HG03097 (cell line): ENCODE results near the gene CHTF18.

Experiments
- ATAC-seq: cut with Tn5 transposase; IDR thresholded peaks from one replicate; pipeline ENCODE4 v1.9.1; 2021; ENCODE audit not compliant: unreplicated experiment, low FRiP score

The CHTF18 gene

GRCh38 chr16:759110-759910 is 29.1 kb upstream of the CHTF18 start:
- no peak for ATAC-seq

GRCh38 chr16:760065-760464 is 28.4 kb upstream of the CHTF18 start:
- no peak for ATAC-seq

DNA sequence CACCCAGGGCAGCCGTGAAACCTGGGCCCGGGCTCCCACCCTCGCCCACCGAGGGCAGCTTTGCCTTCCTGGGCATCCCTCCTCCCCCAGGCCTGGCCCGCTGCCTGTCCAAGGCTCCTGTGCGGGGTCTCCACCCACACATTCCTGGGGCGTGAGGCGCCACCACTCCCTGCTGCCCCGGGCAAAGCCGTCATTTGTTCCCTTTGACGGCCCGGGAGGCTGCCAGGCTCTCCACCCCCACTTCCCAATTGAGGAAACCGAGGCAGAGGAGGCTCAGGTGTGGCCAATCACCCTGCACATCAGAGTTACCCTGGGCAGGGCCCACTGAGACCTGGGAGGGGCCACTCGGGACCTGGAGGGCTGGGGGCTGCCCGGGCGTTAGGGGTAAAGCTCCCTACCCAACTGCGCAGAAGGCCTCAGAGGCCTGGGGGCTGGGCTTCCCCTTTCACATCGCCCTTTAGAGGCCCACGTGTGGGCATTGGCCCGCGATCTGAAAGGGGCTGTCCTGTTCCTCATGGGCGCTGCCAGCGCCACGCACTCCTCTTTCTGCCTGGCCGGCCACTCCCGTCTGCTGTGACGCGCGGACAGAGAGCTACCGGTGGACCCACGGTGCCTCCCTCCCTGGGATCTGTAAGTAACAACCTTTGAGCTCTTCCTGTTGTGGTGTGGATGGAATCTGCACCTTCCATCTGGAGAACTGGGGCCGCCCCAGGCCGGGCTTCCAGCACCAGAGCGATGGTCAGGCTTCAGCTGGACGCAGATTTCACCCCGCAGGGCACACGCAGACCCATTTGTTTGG is 27.7 kb upstream of the CHTF18 start, which contains the start of gene MSLN:
Gene MSLN, plus strand, starts transcription at position 190 of the 799 bp plus-strand sequence. CDS start 1,947 bp downstream, outside the sequence.
- no peak for ATAC-seq

DNA sequence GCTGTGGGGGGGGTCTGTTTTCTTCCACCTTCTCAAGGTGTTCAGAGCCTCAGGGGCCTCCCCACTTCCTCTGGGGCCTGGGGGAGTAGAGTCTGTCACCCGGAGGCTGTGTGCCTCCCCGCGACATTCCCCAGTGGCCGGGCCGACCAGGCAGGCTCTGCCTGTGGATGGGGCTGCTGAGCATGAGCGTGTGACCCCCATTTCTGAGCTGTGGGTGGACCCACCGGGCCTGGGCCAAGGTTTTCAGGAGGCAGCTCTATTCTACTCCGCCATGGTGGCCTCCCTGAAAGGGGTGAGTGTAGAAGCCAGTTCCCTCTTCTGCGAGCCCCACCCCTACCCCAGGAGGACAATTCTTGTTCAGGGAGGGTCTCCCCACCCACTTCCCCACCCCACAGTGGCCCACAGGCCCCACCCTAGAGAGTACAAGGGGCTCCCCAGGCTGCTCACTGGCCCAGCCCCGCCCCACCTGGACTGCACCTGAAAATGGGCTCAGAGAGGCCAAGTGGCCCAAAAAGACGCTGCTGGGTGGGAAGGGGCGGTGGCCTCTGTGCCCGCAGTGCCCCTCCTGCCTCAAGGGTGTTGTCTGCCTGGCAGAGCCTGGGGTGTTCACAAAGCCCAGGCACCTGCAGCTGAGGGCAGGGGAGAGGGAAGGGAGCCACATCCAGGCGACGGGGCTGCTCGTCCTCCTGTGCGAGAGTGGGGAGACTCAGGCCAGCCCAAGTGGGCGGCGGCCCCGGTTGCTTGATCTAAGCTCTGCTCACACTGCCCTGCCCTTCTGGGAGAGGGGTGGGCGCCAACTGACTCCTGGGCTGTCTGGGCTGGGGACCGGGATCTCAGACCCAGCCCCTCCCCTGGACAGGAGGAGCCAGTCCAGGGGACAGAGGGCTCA is 26.6 kb upstream of the CHTF18 start:
- no peak for ATAC-seq

- no peak for ATAC-seq
Observed at GRCh38 chr16:762595-763268, 25.7 kb upstream of the CHTF18 start.

DNA sequence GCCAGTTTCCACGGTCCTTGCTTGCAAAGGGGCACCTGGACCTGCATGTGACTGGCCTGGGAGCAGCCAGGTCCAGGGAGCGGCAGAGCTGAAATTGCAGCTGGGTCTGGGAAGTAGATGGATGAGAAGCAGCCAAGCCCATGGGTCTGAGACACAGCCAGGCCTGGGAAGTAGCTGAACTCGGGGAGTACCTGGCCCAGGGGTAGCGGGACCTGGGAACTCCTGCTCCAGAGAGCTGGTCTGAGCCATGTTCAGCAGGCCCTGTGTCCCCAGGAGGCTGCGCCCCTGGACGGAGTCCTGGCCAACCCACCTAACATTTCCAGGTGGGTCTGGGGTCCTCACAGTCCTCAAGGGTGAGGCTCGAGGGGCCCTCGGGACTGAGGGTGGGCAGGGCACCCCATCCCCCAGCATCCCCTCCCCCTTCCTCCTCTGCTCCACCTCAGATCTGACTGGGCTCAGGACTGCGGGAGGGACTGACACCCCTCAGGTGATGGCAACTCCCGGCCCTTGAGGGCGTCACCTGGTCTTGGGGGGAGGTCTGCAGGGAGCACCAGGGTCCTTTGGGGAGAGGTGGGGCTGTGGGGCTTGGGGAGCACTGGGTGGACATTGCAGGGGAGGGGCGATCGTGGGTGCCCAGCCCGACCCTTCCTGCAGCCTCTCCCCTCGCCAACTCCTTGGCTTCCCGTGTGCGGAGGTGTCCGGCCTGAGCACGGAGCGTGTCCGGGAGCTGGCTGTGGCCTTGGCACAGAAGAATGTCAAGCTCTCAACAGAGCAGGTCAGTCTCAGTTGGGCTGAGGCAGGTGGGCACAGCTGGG is 24.8 kb upstream of the CHTF18 start:
- no peak for ATAC-seq

- ATAC-seq: no peak
Observed at GRCh38 chr16:764184-764750, 24.2 kb upstream of the CHTF18 start.

DNA sequence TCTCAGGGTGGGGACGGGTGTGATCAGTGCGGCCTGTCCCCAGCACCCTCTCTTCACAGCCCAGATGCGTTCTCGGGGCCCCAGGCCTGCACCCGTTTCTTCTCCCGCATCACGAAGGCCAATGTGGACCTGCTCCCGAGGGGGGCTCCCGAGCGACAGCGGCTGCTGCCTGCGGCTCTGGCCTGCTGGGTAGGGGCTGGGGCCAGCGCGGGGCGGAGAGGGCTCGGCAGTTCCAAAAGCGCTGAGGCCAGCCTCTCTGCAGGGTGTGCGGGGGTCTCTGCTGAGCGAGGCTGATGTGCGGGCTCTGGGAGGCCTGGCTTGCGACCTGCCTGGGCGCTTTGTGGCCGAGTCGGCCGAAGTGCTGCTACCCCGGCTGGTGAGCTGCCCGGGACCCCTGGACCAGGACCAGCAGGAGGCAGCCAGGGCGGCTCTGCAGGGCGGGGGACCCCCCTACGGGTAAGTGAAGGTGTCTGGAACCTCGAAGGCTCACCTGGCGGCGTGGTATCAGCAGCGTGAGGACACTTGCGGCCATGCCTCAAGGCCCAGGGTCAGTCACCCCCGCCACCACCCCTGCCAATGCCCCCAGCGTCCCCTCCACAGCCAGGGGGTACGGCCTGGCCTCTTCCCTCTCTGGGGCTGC is 23.5 kb upstream of the CHTF18 start:
- ATAC-seq: no peak

GRCh38 chr16:765488-765865 is 22.9 kb upstream of the CHTF18 start:
- no peak for ATAC-seq

DNA sequence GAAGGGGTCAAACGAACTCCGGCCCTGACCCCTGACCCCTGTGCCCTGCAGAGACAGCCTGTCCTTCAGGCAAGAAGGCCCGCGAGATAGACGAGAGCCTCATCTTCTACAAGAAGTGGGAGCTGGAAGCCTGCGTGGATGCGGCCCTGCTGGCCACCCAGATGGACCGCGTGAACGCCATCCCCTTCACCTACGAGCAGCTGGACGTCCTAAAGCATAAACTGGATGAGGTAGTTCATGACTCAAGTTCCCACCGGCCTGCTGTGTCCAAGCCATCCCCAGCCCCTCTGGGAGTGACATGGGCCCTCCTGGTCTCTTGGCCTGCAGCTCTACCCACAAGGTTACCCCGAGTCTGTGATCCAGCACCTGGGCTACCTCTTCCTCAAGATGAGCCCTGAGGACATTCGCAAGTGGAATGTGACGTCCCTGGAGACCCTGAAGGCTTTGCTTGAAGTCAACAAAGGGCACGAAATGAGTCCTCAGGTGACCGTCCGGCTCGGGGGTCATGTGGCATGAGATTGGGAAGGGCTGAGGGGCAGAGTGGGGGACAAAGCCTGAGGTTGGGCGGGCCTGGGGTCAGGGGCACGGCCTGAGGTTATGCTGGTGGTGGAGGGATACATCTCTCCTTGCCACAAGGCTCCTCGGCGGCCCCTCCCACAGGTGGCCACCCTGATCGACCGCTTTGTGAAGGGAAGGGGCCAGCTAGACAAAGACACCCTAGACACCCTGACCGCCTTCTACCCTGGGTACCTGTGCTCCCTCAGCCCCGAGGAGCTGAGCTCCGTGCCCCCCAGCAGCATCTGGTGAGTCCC is 22.2 kb upstream of the CHTF18 start:
- ATAC-seq: no peak

- ATAC-seq: no peak
Observed at GRCh38 chr16:766820-767640, 21.4 kb upstream of the CHTF18 start.

- ATAC-seq: no peak
Observed at GRCh38 chr16:767743-768235, 20.6 kb upstream of the CHTF18 start.

GRCh38 chr16:768428-768827 is 20.0 kb upstream of the CHTF18 start:
- no peak for ATAC-seq

GRCh38 chr16:769184-769784 is 19.1 kb upstream of the CHTF18 start:
- ATAC-seq: no peak

GRCh38 chr16:769934-770333 is 18.5 kb upstream of the CHTF18 start:
- ATAC-seq: no peak

- ATAC-seq: no peak
Observed at GRCh38 chr16:770411-770810, 18.0 kb upstream of the CHTF18 start.
